SKM-1 (cell line): ENCODE measurements around the gene UEVLD.

Experiments
- DNase-seq: peaks from one replicate; lab custom pipeline; 2025; ENCODE audit not compliant: unreplicated experiment; lab: John Stamatoyannopoulos, UW

Gene UEVLD

GRCh38 chr11:18590571-18590970, 2.0 kb upstream of the UEVLD start:
- DNase-seq, result no peak

GRCh38 chr11:18581825-18582224, 6.7 kb downstream of the UEVLD start:
- no peak for DNase-seq

GRCh38 chr11:18580113-18580766, 8.3 kb downstream of the UEVLD start:
- no peak for DNase-seq

- DNase-seq, result no peak
These were observed 9.4 kb downstream of the UEVLD start for GRCh38 chr11:18578975-18579598.

- no peak for DNase-seq
These were observed 13.2 kb downstream of the UEVLD start for GRCh38 chr11:18575361-18575760.

GRCh38 chr11:18567081-18567480, 21.5 kb downstream of the UEVLD start:
- DNase-seq, result no peak

GRCh38 chr11:18566406-18566805, 22.1 kb downstream of the UEVLD start:
- no peak for DNase-seq

GRCh38 chr11:18564149-18564548, 24.4 kb downstream of the UEVLD start:
- no peak for DNase-seq

GRCh38 chr11:18563090-18563730, 25.3 kb downstream of the UEVLD start:
- DNase-seq, result no peak

- DNase-seq, result no peak
These were observed 40.5 kb downstream of the UEVLD start for GRCh38 chr11:18548001-18548400.

- peak; percentile 7 for DNase-seq
These were observed 48.1 kb downstream of the UEVLD start for GRCh38 chr11:18540207-18541009.

GRCh38 chr11:18536209-18536608, 52.3 kb downstream of the UEVLD start:
- no peak for DNase-seq

- no peak for DNase-seq
These were observed 54.3 kb downstream of the UEVLD start for GRCh38 chr11:18534245-18534644.

- no peak for DNase-seq
These were observed 55.2 kb downstream of the UEVLD start for GRCh38 chr11:18533365-18533764.

- DNase-seq, result no peak
These were observed 61.0 kb downstream of the UEVLD start for GRCh38 chr11:18527512-18527911.

- peak; percentile 83 for DNase-seq
These were observed 61.8 kb downstream of the UEVLD start, which contains the start of gene TSG101 for GRCh38 chr11:18526521-18527296. Gene TSG101, minus strand, starts transcription at chr11:18526942. Its CDS starts 126 bp downstream, at chr11:18526816.

GRCh38 chr11:18526130-18526520, 62.4 kb downstream of the UEVLD start:
- DNase-seq, result no peak

GRCh38 chr11:18524248-18524647, 64.3 kb downstream of the UEVLD start:
- no peak for DNase-seq

- DNase-seq, result no peak
These were observed 65.5 kb downstream of the UEVLD start for GRCh38 chr11:18523084-18523483.

- DNase-seq, result no peak
These were observed 66.1 kb downstream of the UEVLD start for GRCh38 chr11:18522388-18522787.

GRCh38 chr11:18521122-18521521, 67.4 kb downstream of the UEVLD start:
- DNase-seq, result no peak
